GM12801 (cell line): ENCODE data around the gene ENTREP1.

Source experiments
- TF ChIP-seq, protein P1 (sequence below): IDR thresholded peaks from one replicate; pipeline ENCODE4 v1.5.1; 2011; ENCODE audit warnings: control low read depth; ENCODE audit not compliant: insufficient read length; ENCODE audit errors: extremely low read depth

ENTREP1 gene

GRCh38 chr9:69371001-69371400 lies 46.0 kb downstream of the ENTREP1 start:
- TF ChIP-seq, protein P1, sequence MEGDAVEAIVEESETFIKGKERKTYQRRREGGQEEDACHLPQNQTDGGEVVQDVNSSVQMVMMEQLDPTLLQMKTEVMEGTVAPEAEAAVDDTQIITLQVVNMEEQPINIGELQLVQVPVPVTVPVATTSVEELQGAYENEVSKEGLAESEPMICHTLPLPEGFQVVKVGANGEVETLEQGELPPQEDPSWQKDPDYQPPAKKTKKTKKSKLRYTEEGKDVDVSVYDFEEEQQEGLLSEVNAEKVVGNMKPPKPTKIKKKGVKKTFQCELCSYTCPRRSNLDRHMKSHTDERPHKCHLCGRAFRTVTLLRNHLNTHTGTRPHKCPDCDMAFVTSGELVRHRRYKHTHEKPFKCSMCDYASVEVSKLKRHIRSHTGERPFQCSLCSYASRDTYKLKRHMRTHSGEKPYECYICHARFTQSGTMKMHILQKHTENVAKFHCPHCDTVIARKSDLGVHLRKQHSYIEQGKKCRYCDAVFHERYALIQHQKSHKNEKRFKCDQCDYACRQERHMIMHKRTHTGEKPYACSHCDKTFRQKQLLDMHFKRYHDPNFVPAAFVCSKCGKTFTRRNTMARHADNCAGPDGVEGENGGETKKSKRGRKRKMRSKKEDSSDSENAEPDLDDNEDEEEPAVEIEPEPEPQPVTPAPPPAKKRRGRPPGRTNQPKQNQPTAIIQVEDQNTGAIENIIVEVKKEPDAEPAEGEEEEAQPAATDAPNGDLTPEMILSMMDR: no peak

DNA sequence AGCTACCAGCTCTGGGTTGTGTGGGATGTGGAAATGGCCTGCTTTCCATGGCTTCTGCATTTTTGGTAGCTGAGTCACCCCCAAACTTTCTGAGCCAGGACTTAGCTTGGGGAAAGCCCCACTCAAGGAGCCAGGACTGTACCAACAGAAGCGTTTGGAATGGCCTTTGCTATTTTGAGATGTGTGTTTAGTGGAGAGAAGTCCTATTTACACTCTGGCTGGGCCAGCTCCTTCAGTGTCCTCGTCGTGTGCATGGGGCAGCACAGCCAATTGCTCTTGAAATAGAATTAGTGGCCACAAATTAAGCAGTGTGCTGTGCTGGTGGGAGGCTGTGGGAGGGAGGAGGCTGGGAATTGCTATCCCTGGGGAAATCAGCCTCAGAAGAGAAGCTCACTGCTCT lies 51.6 kb downstream of the ENTREP1 start:
- TF ChIP-seq, protein P1: no peak

DNA sequence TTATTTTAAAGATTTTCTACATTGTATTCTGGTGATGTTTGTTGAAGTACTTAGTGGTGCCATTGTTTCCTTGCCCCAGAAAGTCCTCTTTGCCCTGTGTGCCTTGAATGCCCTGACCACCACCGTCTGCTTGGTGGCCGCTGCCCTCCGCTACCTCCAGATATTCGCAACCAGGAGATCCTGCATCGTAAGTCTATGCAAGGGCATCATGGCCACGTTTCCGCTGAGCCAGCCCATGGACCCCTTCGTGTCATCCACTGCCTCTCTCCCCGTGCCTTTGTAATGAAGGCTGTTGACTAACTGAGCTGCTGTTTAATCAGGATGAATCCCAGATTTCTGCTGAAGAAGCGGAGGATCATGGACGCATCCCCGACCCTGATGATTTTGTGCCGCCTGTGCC lies 52.3 kb downstream of the ENTREP1 start:
- TF ChIP-seq, protein P1: no peak

DNA sequence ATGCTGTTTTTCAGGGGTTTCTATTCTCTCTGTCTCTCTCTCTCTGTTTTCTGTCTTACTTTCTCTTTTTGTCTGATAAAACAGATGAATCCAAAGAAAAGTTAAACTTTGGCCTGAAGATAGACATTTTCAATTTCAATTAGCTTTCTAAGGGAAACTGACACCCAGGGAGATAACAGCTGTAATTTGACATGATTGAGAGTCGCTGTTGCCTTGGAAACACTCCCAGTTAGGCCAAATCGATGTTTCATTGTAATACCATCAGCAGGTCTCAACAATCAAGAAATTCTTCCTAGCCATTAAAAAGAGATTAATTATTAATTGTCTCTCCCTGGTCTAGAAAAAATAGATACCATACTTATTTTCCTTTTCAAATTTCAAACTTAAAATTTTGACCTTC lies 53.0 kb downstream of the ENTREP1 start:
- TF ChIP-seq, protein P1: no peak

GRCh38 chr9:69379270-69379982 lies 54.4 kb downstream of the ENTREP1 start:
- TF ChIP-seq, protein P1: no peak

- TF ChIP-seq, protein P1: no peak
Observed at GRCh38 chr9:69380301-69380700, 55.3 kb downstream of the ENTREP1 start.

- TF ChIP-seq, protein P1: no peak
Observed at GRCh38 chr9:69380811-69381210, 55.8 kb downstream of the ENTREP1 start.
